ENCODE results near the gene TSPAN32. TPM values are rescaled to one million over a fixed set of nuclear protein-coding genes. Genes with fewer than 3 reads are reported as not detected.

TSPAN32 gene
- total and polyA plus RNA-seq, 2 donors (not counting 1 experiment from before 2014, with no cell fraction given): 0.17 TPM; not detected in 1

- peaks cover 3% of the 10 kb centered on the region for H3K27me3 ChIP-seq (ENCODE audit: control insufficient read depth, insufficient read depth, low read length)
- TF ChIP-seq EZH2 (IDR thresholded peaks at IDR 0.05; ENCODE audit: low read length, missing control alignments): no peak
- no peak for TF ChIP-seq CTCF (conservative IDR thresholded peaks at IDR 0.05 in 1 of 2, IDR thresholded peaks at IDR 0.05 in 1 of 2; ENCODE audit: low read depth in 1 of 2, low read length in 2 of 2)
- H3K36me3 ChIP-seq (ENCODE audit: control insufficient read depth, insufficient read depth, low read length): no peaks in the 10 kb centered on the region
- H2AFZ ChIP-seq (ENCODE audit: low read length): no peak overlapping the region
- H4K20me1 ChIP-seq (ENCODE audit: control insufficient read depth, extremely low read depth, insufficient read depth, low read length): no peaks in the 10 kb centered on the region
- no peak overlapping the region for H3K4me2 ChIP-seq (ENCODE audit: extremely low read depth, insufficient read depth, low read length)
- H3K79me2 ChIP-seq (ENCODE audit: control insufficient read depth, insufficient read depth, low read length): no peaks in the 10 kb centered on the region
- H3K9ac ChIP-seq (ENCODE audit: insufficient read depth, low read length): no peak overlapping the region
- H3K27ac ChIP-seq (ENCODE audit: insufficient read depth, low read length): no peak overlapping the region
- no peak overlapping the region for H3K4me3 ChIP-seq (replicated peaks in 1 of 4; ENCODE audit: control extremely low read depth in 1 of 4, insufficient read depth in 1 of 4, low read depth in 3 of 4, low read length in 4 of 4)
- no peaks in the 10 kb centered on the region for H3K4me1 ChIP-seq (ENCODE audit: control insufficient read depth, extremely low read depth, insufficient read depth, low read length)
- H3K9me3 ChIP-seq (ENCODE audit: control insufficient read depth, insufficient read depth, low read depth, low read length): no peaks in the 10 kb centered on the region
- DNase-seq (ENCODE audit: low read depth in 2 of 2): no peak
Measured at GRCh38 chr11:2264366-2265053, 37.3 kb upstream of the TSPAN32 start.

GRCh38 chr11:2265396-2265795, 36.4 kb upstream of the TSPAN32 start:
- H3K27me3 ChIP-seq (ENCODE audit: control insufficient read depth, insufficient read depth, low read length): peaks cover 8% of the 10 kb centered on the region

More at GRCh38 chr11:2265396-2265795, 36.4 kb upstream of the TSPAN32 start:
- no peak for TF ChIP-seq EZH2 (IDR thresholded peaks at IDR 0.05; ENCODE audit: low read length, missing control alignments)
- TF ChIP-seq CTCF (conservative IDR thresholded peaks at IDR 0.05 in 1 of 2, IDR thresholded peaks at IDR 0.05 in 1 of 2; ENCODE audit: low read depth in 1 of 2, low read length in 2 of 2): no peak
- Histone ChIP-seq H3K79me2 (ENCODE audit: control insufficient read depth, insufficient read depth, low read length) (no peaks in the 10 kb centered on the region), H3K4me1 (ENCODE audit: control insufficient read depth, extremely low read depth, insufficient read depth, low read length) (no peaks in the 10 kb centered on the region), H3K27ac (ENCODE audit: insufficient read depth, low read length) (no peak overlapping the region), H3K36me3 (ENCODE audit: control insufficient read depth, insufficient read depth, low read length) (no peaks in the 10 kb centered on the region), H3K9ac (ENCODE audit: insufficient read depth, low read length) (no peak overlapping the region), H4K20me1 (ENCODE audit: control insufficient read depth, extremely low read depth, insufficient read depth, low read length) (no peaks in the 10 kb centered on the region), H3K4me2 (ENCODE audit: extremely low read depth, insufficient read depth, low read length) (no peak overlapping the region), H3K9me3 (ENCODE audit: control insufficient read depth, insufficient read depth, low read depth, low read length) (no peaks in the 10 kb centered on the region), H3K4me3 (replicated peaks in 1 of 4; ENCODE audit: control extremely low read depth in 1 of 4, insufficient read depth in 1 of 4, low read depth in 3 of 4, low read length in 4 of 4) (no peak overlapping the region), H2AFZ (ENCODE audit: low read length) (no peak overlapping the region)
- no peak for DNase-seq (ENCODE audit: low read depth in 2 of 2)

Measured in fibroblast of lung (primary cell).